Testis (tissue), 3 donors: Measurements from ENCODE around the gene BMERB1. TPM values are rescaled to one million over a fixed set of nuclear protein-coding genes. Genes with fewer than 3 reads are reported as not detected.

Experiments used
- DNase-seq: peaks from one replicate; pipeline ENCODE4 v3.0.0-alpha.2; 2019
- H3K27ac ChIP-seq, 2 donors: fragments of 200-600 bp; sonication (generic); one replicate each; pipeline ENCODE4 v1.5.1; 2019
- H3K27me3 ChIP-seq: fragments of 200-600 bp; sonication (generic); one replicate; pipeline ENCODE4 v1.5.1; 2019
- H3K36me3 ChIP-seq: fragments of 200-600 bp; sonication (generic); one replicate; pipeline ENCODE4 v1.5.1; 2017; ENCODE audit warnings: low read depth; ENCODE audit errors: missing control alignments
- H3K4me1 ChIP-seq: fragments of 200-600 bp; sonication (generic); one replicate; pipeline ENCODE4 v1.5.1; 2019
- H3K4me3 ChIP-seq, 2 donors: fragments of 200-600 bp; sonication (generic); one replicate each; pipeline ENCODE4 v1.5.1; 2017 to 2019
- H3K9me3 ChIP-seq: fragments of 200-600 bp; sonication (generic); one replicate; pipeline ENCODE4 v1.5.1; 2017
- CTCF ChIP-seq, 3 experiments: fragments of 450-650 bp in 2 of 3; fragments of 200-600 bp in 1 of 3; sonication (generic) in 1 of 3; IDR thresholded peaks; one replicate each; pipeline ENCODE4 v1.5.1; 2016 to 2019; ENCODE audit warnings: antibody characterized with exemption in 3 of 3, mild to moderate bottlenecking in 2 of 3, moderate library complexity in 1 of 3
- POLR2A ChIP-seq: fragments of 450-650 bp; IDR thresholded peaks from one replicate; pipeline ENCODE4 v1.6.1; 2017; ENCODE audit warnings: antibody characterized with exemption, mild to moderate bottlenecking, moderate library complexity
- WGBS, 2 donors: methylation state at CpG; one replicate each; pipeline ENCODE4 v1.1.5; 2018; 5-methylcytosine and 5-hydroxymethylcytosine counted together
- intact Hi-C: fragments of 100-400 bp; cut with DNase I; formaldehyde crosslinking; loops from one replicate; pipeline ENCODE4 v1.15.1; 2023; ENCODE audit warnings: low total_unique reads
- polyA plus RNA-seq: library from polyadenylated mRNA; stranded (reverse); fragments of 350-450 nt; fragmentation: Illumina TruSeq; extraction: RNeasy Lipid Tissue Mini Kit (QIAGEN cat#74804); gene quantifications from one replicate; pipeline ENCODE4 v1.2.3, GENCODE V29; 2014; ENCODE audit warnings: low read depth, low replicate concordance; ENCODE audit not compliant: insufficient read depth
- total RNA-seq, 2 donors: library from RNA; depleted of rRNA; stranded (reverse); fragments of >200 nt; gene quantifications; one replicate each; pipeline ENCODE4 v1.2.3, GENCODE V29; 2016

Gene BMERB1
- total and polyA plus RNA-seq, 3 donors from 2014 or later: 54.1 to 102 (median 63.1) TPM

GRCh38 chr16:15548482-15548891 is 114.1 kb downstream of the BMERB1 start:
- WGBS, 2 donors: 87 to 90% methylated on average over 3 of the region's 3 CpGs
- Histone ChIP-seq H3K27me3 (no peaks in the 10 kb centered on the region), H3K27ac (no peak overlapping the region), H3K4me3 (no peak overlapping the region), H3K36me3 (no peaks in the 10 kb centered on the region), H3K4me1 (peaks cover 5% of the 10 kb centered on the region), H3K9me3 (no peaks in the 10 kb centered on the region)
- TF ChIP-seq CTCF (IDR thresholded peaks at IDR 0.05) (no peak), POLR2A (no peak)
- intact Hi-C loops: no loop called here
- no peak for DNase-seq

DNA sequence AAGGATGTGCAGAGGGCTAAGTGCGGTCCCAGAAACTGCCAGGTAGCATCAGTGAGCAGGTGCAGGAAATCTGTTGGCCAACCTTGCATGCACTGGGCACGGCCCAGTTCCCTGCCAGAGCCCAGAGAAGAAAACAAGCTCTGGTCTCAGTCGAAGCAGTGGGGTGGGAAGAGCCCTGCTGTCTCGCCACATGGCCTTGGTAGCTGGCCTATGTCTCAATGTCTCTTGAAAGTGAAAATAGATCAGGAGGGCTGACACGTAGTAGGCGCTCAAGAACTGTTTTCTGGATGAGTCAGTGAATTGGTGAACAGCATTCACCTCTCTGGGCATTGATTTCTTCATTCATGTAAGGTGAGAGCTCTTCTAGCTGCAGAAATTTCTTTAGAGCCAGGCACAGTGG is 118.1 kb downstream of the BMERB1 start:
- no peaks in the 10 kb centered on the region for H3K9me3 ChIP-seq
- TF ChIP-seq CTCF (IDR thresholded peaks at IDR 0.05) (no peak), POLR2A (no peak)
- no peaks in the 10 kb centered on the region for H3K4me1 ChIP-seq
- no peaks in the 10 kb centered on the region for H3K27me3 ChIP-seq
- 94 to 95% methylated on average over 6 of the region's 6 CpGs for WGBS, 2 donors
- DNase-seq: no peak
- intact Hi-C loops: no loop called here
- H3K27ac ChIP-seq: no peak overlapping the region
- no peak overlapping the region for H3K4me3 ChIP-seq
- H3K36me3 ChIP-seq: no peaks in the 10 kb centered on the region

DNA sequence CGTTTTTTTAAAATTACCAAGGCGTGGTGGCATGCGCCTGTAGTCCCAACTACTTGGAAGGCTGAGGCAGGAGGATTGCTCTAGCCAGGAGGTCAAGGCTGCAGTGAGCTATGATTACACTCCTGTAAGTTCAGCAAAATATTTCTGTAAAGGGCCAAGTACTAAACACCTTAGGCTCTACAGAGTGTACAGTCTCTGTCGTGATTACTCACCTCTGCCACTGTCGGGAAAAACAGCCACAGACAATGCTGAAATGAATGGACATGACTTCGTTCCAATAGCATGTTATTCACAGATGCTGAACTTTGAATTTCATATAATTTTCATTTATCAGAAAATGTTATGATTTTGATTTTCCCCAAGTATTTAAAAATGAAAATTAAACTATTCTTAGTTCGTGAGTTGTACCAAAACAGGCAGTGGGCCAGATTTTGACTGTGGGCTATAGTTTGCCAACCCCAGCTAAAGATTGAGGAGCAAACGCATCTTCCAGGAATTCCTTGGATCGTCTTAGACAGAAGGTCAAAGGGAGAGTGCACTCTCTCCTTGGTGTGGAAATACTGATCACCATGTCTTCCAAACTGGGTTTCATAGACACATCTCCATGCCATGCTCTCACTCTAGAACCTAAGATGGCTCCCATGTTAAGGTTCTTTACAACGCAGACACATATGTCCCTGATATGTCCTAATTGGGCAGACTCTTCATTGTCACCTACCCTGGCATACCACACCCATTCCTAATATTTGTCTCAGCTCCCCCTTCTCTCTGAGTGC is 119.1 kb downstream of the BMERB1 start:
- intact Hi-C loops: no loop called here
- Histone ChIP-seq H3K27me3 (no peaks in the 10 kb centered on the region), H3K4me1 (no peaks in the 10 kb centered on the region), H3K36me3 (no peaks in the 10 kb centered on the region), H3K9me3 (no peaks in the 10 kb centered on the region), H3K4me3 (no peak overlapping the region), H3K27ac (no peak overlapping the region)
- 67 to 73% methylated on average over 10 of the region's 10 CpGs for WGBS, 2 donors
- no peak for DNase-seq
- no peak for TF ChIP-seq CTCF (IDR thresholded peaks at IDR 0.05)
- TF ChIP-seq POLR2A: no peak

DNA sequence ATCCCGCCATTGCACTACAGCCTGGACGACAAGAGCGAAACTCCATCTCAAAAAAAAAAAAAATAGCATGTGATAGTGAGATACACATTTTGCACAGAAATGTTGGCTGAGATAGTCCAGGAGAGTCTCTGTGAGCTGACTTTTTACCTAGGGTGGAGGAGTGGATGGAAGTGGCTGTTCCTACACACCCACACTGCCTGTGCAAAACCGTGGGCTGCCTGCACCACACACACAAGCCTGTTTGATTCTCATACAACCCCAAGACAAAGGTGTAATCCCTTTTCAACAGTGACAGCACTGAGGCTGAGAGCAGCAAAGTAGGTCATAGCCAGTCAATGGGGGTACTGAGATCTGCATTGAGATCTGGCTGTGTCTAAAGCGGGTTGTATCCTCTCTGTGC is 121.7 kb downstream of the BMERB1 start:
- no peak overlapping the region for H3K27ac ChIP-seq
- 89 to 94% methylated on average over 5 of the region's 5 CpGs for WGBS, 2 donors
- no peaks in the 10 kb centered on the region for H3K36me3 ChIP-seq
- H3K27me3 ChIP-seq: no peaks in the 10 kb centered on the region
- TF ChIP-seq CTCF (IDR thresholded peaks at IDR 0.05): no peak
- TF ChIP-seq POLR2A: no peak
- no peaks in the 10 kb centered on the region for H3K9me3 ChIP-seq
- no peak for DNase-seq
- H3K4me3 ChIP-seq: no peak overlapping the region
- intact Hi-C loops: no loop called here
- no peaks in the 10 kb centered on the region for H3K4me1 ChIP-seq

DNA sequence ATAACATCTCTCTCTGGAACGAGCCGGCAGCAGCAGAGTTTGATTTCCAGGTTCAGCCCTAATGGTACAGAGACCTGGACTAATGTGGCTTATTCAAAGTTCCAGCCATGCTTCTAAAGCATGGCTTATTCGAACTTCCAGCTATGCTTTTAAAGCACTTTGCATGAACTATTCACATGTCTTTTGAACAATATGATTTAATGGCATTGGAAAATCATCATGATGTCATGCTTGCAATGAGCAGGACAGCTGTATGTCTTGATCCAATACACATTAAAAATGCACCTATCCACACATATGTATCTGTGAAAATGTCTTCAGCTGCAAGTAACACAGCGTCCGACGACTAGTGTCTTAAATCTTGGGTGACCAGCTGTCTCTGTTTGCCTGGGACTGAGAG is 122.9 kb downstream of the BMERB1 start:
- no peaks in the 10 kb centered on the region for H3K9me3 ChIP-seq
- DNase-seq: no peak
- intact Hi-C loops: no loop called here
- H3K27ac ChIP-seq: no peak overlapping the region
- H3K36me3 ChIP-seq: no peaks in the 10 kb centered on the region
- H3K4me1 ChIP-seq: no peaks in the 10 kb centered on the region
- no peak overlapping the region for H3K4me3 ChIP-seq
- TF ChIP-seq POLR2A (no peak), CTCF (IDR thresholded peaks at IDR 0.05) (no peak)
- WGBS, 2 donors: 76 to 84% methylated on average over 6 of the region's 6 CpGs
- no peaks in the 10 kb centered on the region for H3K27me3 ChIP-seq
